AML-193 (cell line): ENCODE data around the gene GMEB2.

Source experiments
- DNase-seq, 2 experiments: peaks; one replicate each; lab custom pipeline; 2025; lab: John Stamatoyannopoulos, UW

Gene GMEB2

GRCh38 chr20:63545814-63546213 is 81.1 kb downstream of the GMEB2 start:
- DNase-seq: no peak

GRCh38 chr20:63544958-63545516 is 81.9 kb downstream of the GMEB2 start:
- DNase-seq: no peak

GRCh38 chr20:63544241-63544957 is 82.5 kb downstream of the GMEB2 start:
- no peak for DNase-seq

GRCh38 chr20:63543733-63544132 is 83.2 kb downstream of the GMEB2 start:
- DNase-seq: no peak

GRCh38 chr20:63543131-63543530 is 83.8 kb downstream of the GMEB2 start:
- DNase-seq: no peak

- DNase-seq: no peak
Observed at GRCh38 chr20:63542696-63543095, 84.2 kb downstream of the GMEB2 start.

GRCh38 chr20:63542031-63542559 is 84.8 kb downstream of the GMEB2 start:
- DNase-seq: no peak

GRCh38 chr20:63541371-63541770 is 85.5 kb downstream of the GMEB2 start:
- no peak for DNase-seq

GRCh38 chr20:63540417-63541186 is 86.3 kb downstream of the GMEB2 start:
- DNase-seq: no peak

GRCh38 chr20:63539441-63540370 is 87.2 kb downstream of the GMEB2 start:
- DNase-seq: no peak

GRCh38 chr20:63539092-63539430 is 87.8 kb downstream of the GMEB2 start:
- DNase-seq: no peak

- DNase-seq: no peak
Observed at GRCh38 chr20:63538204-63539091, 88.5 kb downstream of the GMEB2 start.
